Fibroblast of lung (primary cell): ENCODE measurements around the gene CTNNBIP1. TPM values are rescaled to one million over a fixed set of nuclear protein-coding genes. Genes with fewer than 3 reads are reported as not detected.
A peak's percentile ranks its signal among the peaks of the same experiment; 100 is the strongest.

Source experiments
- DNase-seq, 2 donors: peaks; one replicate each; pipeline versions ENCODE4 v3.0.0 to v3.0.0-alpha.2; 2010; ENCODE audit warnings: low read depth in 2 of 2
- H2AFZ ChIP-seq: 2 replicates; pipeline ENCODE4 v1.5.1; 2012; ENCODE audit warnings: low read length, control low read depth, inconsistent platforms
- H3K27ac ChIP-seq: 2 replicates; pipeline ENCODE4 v1.5.1; 2011; ENCODE audit warnings: low read length, control low read depth; ENCODE audit not compliant: insufficient read depth
- H3K27me3 ChIP-seq: 2 replicates; pipeline ENCODE4 v1.5.1; 2011; ENCODE audit warnings: mild to moderate bottlenecking, low read length; ENCODE audit not compliant: control insufficient read depth, insufficient read depth
- H3K36me3 ChIP-seq: 2 replicates; pipeline ENCODE4 v1.5.1; 2011; ENCODE audit warnings: low read length; ENCODE audit not compliant: control insufficient read depth, insufficient read depth
- H3K4me1 ChIP-seq: 2 replicates; pipeline ENCODE4 v1.5.1; 2011; ENCODE audit warnings: low read length; ENCODE audit not compliant: control insufficient read depth, insufficient read depth; ENCODE audit errors: extremely low read depth
- H3K4me2 ChIP-seq: 2 replicates; pipeline ENCODE4 v1.5.1; 2011; ENCODE audit warnings: low read length, control low read depth; ENCODE audit not compliant: insufficient read depth; ENCODE audit errors: extremely low read depth
- H3K4me3 ChIP-seq, 4 experiments: fragments of 200-600 bp in 1 of 4; sonication (generic) in 1 of 4; replicated peaks in 1 of 4; 2 replicates each; pipeline ENCODE4 v1.5.1; 2011 to 2016; ENCODE audit warnings: low read length in 4 of 4, low read depth in 3 of 4, mild to moderate bottlenecking in 3 of 4, control low read depth in 2 of 4, inconsistent platforms in 1 of 4, mixed read lengths in 1 of 4; ENCODE audit not compliant: insufficient read depth in 1 of 4; ENCODE audit errors: control extremely low read depth in 1 of 4
- H3K79me2 ChIP-seq: 2 replicates; pipeline ENCODE4 v1.5.1; 2012; ENCODE audit warnings: mild to moderate bottlenecking, low read length, inconsistent platforms; ENCODE audit not compliant: control insufficient read depth, insufficient read depth
- H3K9ac ChIP-seq: 2 replicates; pipeline ENCODE4 v1.5.1; 2011; ENCODE audit warnings: mild to moderate bottlenecking, low read length, control low read depth; ENCODE audit not compliant: insufficient read depth
- H3K9me3 ChIP-seq: 2 replicates; pipeline ENCODE4 v1.5.1; 2012; ENCODE audit warnings: low read depth, low read length; ENCODE audit not compliant: control insufficient read depth, insufficient read depth
- H4K20me1 ChIP-seq: 2 replicates; pipeline ENCODE4 v1.5.1; 2011; ENCODE audit warnings: low read length; ENCODE audit not compliant: control insufficient read depth, insufficient read depth; ENCODE audit errors: extremely low read depth
- CTCF ChIP-seq, 2 donors: IDR thresholded peaks in 1 of 2; conservative IDR thresholded peaks in 1 of 2; 1 replicate in 1 of 2; 2 replicates in 1 of 2; pipeline ENCODE4 v1.5.1; 2011 to 2012; ENCODE audit warnings: low read length in 2 of 2, control low read depth in 1 of 2, inconsistent platforms in 1 of 2, low read depth in 1 of 2, mild to moderate bottlenecking in 1 of 2
- EZH2 ChIP-seq: IDR thresholded peaks from 2 replicates; pipeline ENCODE4 v1.5.1; 2012; ENCODE audit warnings: low read length, control low read depth, mild to moderate bottlenecking; ENCODE audit errors: missing control alignments
- polyA plus RNA-seq, 2 donors: library from polyadenylated mRNA; depleted of rRNA in 1 of 2; stranded (reverse) in 1 of 2; unstranded in 1 of 2; fragments of >200 nt; gene quantifications; 2 replicates each; pipeline ENCODE4 v1.2.1, GENCODE V29; 2011 to 2012; ENCODE audit warnings: missing spikeins in 1 of 2
- total RNA-seq: library from RNA; depleted of rRNA; stranded (reverse); fragments of >200 nt; gene quantifications from 2 replicates; pipeline ENCODE4 v1.2.1, GENCODE V29; 2014

The CTNNBIP1 gene
- total and polyA plus RNA-seq, 2 donors (not counting 1 experiment from before 2014, with no cell fraction given): 16.5 to 19.0 TPM

- no peaks in the 10 kb centered on the region for H3K9me3 ChIP-seq
- H3K4me2 ChIP-seq: peak overlapping the region; percentile 35
- H3K36me3 ChIP-seq: no peaks in the 10 kb centered on the region
- no peak overlapping the region for H3K9ac ChIP-seq
- H3K4me3 ChIP-seq: no peak overlapping the region
- peak; percentile 33 to 51 for DNase-seq
- no peak overlapping the region for H3K27ac ChIP-seq
- peaks cover 2% of the 10 kb centered on the region for H3K4me1 ChIP-seq
- peaks cover under 1% of the 10 kb centered on the region for H3K27me3 ChIP-seq
- H2AFZ ChIP-seq: peak overlapping the region; percentile 71
- H3K79me2 ChIP-seq: no peaks in the 10 kb centered on the region
- H4K20me1 ChIP-seq: no peaks in the 10 kb centered on the region
- no peak for TF ChIP-seq CTCF (conservative IDR thresholded peaks at IDR 0.05 in 1 of 2, IDR thresholded peaks at IDR 0.05 in 1 of 2; ENCODE audit: low read depth in 1 of 2, low read length in 2 of 2)
- no peak for TF ChIP-seq EZH2
These were observed 74.1 kb downstream of the CTNNBIP1 start for GRCh38 chr1:9835758-9836631.

- Histone ChIP-seq H4K20me1 (no peaks in the 10 kb centered on the region), H3K27ac (no peak overlapping the region), H3K4me2 (peak overlapping the region; percentile 35), H3K79me2 (no peaks in the 10 kb centered on the region), H3K4me3 (no peak overlapping the region), H3K9me3 (no peaks in the 10 kb centered on the region), H2AFZ (peak overlapping the region; percentile 71), H3K4me1 (peaks cover 2% of the 10 kb centered on the region), H3K27me3 (no peaks in the 10 kb centered on the region), H3K9ac (no peak overlapping the region), H3K36me3 (no peaks in the 10 kb centered on the region)
- TF ChIP-seq CTCF (conservative IDR thresholded peaks at IDR 0.05 in 1 of 2, IDR thresholded peaks at IDR 0.05 in 1 of 2; ENCODE audit: low read depth in 1 of 2, low read length in 2 of 2) (no peak), EZH2 (no peak)
- no peak for DNase-seq
These were observed 74.7 kb downstream of the CTNNBIP1 start for GRCh38 chr1:9835404-9835757.

- no peak overlapping the region for H3K9ac ChIP-seq
- no peak overlapping the region for H2AFZ ChIP-seq
- DNase-seq: no peak
- H3K4me2 ChIP-seq: no peak overlapping the region
- no peak overlapping the region for H3K27ac ChIP-seq
- no peak overlapping the region for H3K4me3 ChIP-seq
- TF ChIP-seq EZH2 (no peak), CTCF (conservative IDR thresholded peaks at IDR 0.05 in 1 of 2, IDR thresholded peaks at IDR 0.05 in 1 of 2; ENCODE audit: low read depth in 1 of 2, low read length in 2 of 2) (no peak)
- no peaks in the 10 kb centered on the region for H4K20me1 ChIP-seq
- H3K27me3 ChIP-seq: no peaks in the 10 kb centered on the region
- peaks cover 2% of the 10 kb centered on the region for H3K4me1 ChIP-seq
- no peaks in the 10 kb centered on the region for H3K9me3 ChIP-seq
- no peaks in the 10 kb centered on the region for H3K36me3 ChIP-seq
- H3K79me2 ChIP-seq: no peaks in the 10 kb centered on the region
These were observed 76.4 kb downstream of the CTNNBIP1 start for GRCh38 chr1:9833632-9834031.
